Stimulated activated CD4-positive, alpha-beta T cell treated with anti-CD3 and anti-CD28 coated beads, Interleukin-1b, Interleukin-23, amount 100 ng/mL, for 48 hours (primary cell): ENCODE results near the gene NEK2.
"Not testable (repeated sequence)": the region's sequence is repeated elsewhere in the genome, so short reads cannot be mapped to it uniquely, and the experiment has no call there.

Experiments used
- DNase-seq: peaks from one replicate; pipeline ENCODE4 v3.0.0-alpha.2; 2020

NEK2 gene

DNA sequence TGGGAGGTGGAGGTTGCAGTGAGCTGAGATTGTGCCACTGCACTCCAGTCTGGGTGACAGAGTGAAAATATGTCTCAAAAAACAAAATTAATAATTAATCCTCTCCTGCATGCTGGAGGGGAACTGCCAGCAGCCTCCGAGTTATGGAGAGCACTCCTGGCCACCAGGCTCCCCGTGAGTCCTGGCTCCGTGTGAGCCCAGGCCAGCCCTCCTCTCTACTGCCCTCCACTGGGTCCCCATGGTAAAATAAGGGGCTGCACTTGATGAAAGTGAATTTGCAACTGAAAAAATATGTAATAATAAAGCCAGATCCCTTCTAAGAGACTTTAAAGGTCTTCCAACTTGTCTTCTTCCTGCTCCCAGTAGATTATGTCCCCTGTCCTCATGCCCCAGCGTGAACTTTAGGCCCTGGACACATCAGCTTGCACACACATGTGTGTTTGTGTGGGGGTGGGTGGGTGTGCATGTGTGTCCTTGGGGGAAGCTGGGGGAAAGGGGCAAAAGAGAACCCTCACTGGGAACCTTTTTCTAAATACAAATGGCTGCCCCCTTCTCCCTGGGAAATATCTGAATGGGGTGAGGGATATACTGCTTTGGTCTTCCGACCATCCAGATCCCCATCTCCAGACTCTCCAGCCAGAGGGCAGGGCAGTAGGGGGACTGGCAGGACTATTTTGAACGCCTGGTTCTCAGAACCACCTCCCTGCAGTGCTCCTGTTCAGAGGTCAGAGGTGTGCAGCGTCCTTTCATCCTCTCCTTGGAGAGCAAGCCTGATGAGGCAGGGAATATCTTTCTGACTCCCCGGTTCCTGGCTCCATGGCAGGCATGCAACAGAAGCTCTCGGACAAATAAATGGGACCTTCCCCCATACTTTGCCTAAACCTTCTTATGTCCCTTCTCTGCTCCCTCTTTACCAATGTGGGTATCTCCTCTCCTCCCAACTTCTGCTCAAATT lies 26.2 kb downstream of the NEK2 start:
- DNase-seq = no peak

DNA sequence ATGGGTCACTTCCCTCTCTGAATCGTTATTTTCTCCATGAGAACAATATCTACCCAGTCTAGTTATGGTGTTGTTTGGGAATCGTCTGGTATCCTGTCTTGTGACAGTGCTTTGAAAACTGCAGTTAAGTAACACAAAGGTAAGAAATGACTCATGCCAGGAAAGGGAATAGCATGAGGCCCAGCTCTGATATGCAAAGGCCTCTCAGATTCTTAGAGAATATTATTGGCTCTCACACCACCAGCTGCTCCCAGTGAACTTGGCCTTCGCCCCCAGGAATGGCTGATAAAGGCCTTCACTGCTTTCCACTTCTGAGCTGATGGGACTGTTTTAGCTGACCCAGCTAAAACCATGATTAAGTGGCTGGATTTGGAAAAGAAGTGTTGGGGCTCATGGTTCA lies 27.1 kb downstream of the NEK2 start:
- DNase-seq = no peak

DNA sequence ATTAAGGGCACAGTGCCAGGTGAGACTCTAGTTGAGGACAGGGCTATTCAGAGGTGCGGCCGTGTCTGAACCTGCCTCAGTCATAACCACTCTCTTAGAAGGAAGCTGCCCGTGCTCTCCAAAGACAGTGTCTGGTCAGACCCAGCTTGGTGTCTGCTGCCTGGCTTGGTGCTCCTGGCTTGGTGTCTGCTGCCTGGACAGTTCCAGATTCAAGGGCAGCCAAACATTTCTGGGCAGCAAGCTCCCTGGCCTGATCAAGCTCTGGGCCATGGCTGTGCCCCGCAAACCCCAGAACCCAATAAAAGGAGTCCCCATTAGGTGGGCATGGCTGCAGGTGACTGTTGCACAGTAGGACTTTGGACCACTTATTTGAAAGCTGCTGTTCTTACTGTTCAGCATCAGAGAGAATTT lies 27.7 kb downstream of the NEK2 start:
- DNase-seq = no peak

DNA sequence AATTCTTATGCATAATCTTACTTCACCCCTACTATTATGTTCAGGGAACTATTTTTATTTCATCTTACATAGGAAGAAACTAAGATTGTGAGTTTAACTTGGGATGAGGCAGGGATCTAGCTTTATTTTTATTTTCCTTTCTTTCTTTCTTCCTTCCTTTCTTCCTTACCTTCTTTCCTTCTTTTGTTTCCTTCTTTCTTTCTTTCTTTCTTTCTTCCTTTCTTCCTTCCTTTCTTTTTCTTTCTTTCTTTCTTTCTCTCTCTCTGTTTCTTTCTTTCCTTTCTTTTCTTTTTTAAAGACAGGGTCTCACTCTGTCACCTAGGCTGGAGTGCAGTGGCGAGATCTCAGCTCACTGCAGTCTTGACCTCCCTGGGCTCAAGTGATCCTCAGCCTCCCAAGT lies 28.9 kb downstream of the NEK2 start:
- DNase-seq = no peak

DNA sequence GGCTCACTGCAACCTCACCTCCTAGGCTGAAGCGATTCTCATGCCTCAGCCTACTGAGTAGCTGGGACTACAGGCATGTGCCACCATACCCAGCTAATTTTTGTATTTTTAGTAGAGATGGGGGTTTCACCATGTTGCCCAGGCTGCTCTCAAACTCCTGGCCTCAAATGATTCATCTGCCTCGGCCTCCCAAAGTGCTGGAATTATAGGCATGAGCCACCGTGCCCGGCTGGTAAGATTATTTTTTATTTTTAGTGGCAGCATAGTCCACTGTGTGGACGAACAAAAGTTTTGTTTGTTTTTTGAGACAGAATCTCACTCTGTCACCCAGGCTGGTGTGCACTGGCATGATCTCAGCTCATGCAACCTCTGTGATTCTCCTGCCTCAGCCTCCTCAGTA lies 29.8 kb downstream of the NEK2 start:
- DNase-seq = not testable (repeated sequence)

DNA sequence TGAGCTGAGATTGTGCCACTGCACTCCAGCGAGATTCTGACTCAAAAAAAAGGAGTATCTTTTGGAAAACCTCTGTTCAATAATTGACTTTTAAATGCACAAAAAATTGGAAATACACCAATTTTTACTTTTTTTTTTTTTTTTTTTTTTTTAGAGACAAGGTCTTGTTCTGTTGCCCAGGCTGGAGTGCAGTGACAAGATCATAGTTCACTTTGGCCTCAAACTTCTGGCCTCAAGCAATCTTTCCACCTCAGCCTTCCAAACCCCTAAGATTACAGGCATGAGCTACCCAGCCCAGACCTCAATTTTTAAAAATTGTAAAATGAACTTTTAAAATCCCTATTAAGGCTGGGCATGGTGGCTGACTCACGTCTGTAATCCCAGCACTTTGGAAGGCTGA lies 30.8 kb downstream of the NEK2 start:
- no peak for DNase-seq

DNA sequence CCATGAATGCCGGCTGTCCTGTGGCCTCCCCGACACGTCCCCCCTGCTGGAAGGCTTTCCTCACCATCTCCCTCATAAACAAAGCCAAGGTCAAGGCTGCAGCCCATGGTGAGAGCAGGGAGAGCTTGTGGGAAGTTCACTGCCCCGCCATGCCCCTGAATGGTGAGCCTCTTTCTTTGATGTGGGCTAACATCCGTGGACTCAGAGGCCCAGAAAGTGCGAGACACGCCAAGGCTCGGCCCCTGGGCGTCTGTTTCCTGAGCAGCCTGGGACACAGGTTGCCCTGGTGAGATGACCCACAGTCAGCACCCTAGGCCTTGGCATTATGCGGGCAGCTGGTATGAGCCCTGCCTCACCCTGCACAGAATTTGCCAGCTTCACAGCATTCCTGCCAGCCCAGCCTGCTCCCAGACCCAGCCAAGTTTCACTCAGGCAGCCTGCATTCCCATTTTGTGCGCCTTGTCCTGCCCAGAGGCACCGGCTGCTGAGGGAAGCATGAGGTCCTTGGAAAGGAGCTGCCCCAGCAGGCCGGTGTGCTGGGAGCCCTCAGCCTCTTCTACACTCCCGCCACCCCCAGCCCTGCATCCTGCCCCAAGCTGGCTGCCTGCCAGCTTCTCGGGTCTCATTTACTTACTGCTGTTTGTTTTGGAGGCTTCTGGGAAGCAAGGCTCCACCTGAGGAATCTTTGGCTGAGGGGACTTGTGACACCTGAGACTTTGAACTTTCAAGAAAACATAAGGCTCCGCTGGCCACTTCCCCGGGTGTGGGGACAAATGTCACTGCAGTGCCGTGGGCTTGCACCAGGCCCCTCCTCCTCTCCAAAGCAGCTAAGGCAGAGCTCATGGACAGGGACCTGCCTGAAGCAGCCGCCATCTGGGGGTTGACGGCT lies 31.9 kb downstream of the NEK2 start:
- DNase-seq = no peak

DNA sequence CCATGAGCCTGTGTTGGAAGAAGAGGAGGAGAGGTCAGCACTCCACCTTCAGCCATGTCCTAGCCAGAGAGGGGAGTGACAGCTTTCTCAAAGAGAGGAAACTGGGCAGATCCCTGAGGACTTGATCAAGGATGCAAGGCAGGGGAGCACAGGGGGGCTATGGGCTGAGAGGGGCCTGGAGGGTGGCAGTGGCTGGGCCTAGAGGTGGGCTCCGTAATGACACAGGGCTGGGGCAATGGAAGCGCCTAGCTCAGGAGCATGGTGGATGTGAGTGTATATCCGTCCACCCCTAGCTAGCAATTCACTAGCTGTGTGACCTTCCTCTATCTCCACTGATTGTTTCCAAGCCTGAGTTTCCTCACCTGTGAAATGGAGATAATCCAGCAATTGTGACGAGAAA lies 32.6 kb downstream of the NEK2 start:
- no peak for DNase-seq

DNA sequence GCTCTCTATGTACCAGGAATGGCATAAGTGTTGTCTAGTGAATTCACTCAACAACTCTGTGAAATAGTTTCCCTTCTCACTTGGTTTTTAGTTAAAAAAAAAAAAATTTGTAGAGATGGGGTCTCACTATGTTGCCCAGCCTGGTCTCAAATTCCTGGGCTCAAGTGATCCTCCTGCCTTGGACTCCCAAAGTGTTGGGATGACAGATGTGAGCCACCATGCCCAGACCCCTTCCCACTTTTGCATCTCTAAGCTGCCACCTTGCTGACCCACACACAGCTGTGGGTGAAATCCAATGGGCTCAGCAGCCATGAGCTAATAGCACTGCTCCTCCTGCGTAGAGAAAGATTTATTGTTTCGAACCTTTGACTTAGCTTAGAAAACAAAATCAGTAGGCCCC lies 33.5 kb downstream of the NEK2 start:
- DNase-seq = no peak

DNA sequence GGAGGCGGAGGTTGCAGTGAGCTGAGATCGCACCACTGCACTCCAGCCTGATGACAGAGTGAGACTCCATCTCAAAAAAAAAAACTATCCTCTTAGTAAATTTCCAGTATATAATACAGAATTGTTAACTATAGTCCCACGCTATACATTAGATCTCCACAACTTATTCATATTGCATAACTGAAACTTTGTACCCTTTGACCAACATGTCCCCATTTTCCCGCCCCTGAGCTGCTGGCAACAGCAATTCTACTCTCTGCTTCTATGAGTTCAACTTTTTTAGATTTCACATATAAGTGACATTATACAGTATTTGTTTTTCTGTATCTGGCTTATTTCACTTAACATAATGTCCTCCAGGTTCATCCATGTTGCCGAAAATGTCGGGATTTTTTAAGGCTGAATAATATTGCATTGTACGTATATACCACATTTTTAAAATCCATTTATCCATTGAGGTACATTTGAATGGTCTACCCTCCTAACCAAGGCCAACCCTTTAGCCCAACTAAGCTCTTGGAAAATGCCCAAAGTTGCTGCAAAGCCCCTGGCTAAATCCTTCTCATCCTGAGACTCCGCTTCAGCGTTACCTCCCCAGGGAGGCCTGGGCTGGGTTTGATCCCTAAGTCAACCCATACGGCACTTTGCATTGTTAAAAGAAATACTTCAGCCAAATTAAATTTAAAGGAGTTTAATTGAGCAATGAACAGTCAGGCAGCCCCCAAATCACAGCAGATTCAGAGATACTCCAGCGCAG lies 34.2 kb downstream of the NEK2 start:
- DNase-seq = no peak

DNA sequence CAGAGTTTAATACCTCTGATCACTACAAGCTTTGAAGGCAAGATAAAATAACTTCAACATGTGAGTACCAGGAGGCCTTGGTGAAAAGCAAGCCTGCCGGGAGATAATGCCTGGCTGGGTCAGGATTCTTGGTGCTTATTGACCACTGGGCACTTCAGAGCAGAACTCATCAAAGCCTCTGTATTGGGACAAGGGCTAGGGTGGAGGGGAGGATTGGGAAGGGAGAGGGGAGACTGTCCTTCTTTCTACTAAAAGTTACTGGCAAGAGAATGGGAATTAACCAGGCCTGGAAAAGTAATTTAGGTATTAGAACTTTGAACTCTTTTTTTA lies 35.2 kb downstream of the NEK2 start:
- DNase-seq = no peak

DNA sequence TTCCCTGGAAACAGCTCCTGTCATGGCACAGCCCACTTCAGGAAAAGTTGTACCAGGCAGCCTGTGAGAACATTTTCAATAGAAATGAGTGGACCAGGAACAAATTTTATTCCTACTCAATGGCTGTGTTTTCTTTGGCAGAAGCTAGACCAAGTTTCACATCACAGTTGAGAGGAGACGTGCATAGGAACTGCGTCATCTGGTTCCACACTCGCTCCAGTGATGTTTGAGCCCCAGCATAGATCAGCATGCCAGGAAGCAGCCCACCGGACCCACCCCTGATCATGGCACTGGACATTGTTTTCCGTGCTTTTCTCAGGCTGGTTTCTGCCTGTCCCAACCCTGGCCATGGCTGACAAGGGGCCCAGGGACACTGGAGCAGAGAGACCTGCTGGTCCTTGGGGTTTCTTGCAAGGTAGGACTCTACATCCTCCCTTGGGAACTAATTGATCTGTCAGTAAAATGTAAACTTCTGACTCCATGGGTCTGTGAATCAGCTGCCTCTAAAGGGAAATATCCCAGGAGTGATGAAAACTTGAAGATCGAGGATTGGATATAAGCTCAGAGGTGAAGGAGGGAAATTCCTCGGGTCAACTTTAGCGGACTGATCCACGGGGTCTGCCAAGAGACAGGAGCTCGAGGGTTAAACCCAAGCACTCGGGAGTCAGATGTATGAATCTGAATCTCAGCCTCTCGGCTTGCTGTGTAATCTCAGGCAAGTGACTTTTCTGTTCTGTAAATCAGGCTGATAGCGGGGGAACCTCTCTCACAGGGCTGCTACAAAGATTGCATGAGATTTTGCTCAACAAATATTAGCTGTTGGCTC lies 35.7 kb downstream of the NEK2 start:
- DNase-seq = no peak

DNA sequence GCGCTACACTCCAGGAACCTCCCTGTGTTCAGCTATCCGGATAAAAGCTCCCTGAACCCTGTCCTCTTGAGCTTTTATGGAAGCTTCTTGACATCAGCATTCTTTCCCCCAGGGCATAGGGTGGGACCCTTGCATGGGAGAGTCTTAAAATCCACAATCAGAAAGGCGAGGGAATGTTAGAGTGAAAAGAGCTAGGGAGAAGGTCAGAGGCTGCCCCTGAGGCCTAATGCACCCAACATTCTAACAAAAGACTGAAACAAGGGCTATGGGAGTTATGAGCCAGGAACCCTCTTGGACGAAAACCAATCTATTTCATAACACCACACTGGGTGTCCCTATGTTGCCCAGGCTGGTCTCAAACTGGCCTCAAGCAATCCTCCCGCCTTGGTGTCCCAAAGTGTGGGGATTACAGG lies 36.7 kb downstream of the NEK2 start:
- no peak for DNase-seq

DNA sequence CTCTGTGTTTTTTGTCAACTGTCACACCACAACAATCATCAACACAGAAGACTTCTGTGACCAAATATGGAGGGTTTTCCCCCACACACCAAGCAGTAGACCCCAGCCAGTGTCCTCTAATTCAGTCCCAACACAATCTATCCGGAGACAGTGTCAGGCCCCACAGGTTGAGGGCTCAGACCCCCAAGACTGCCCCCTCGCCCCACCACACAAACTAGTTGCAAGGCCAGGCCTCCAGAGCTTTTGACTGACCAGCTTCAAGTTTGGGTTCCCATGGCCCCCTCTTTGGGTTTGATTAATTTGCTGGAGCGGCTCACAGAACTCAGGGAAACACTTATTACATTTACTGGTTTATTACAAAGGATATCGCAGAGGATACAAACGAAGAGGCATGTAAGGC lies 37.2 kb downstream of the NEK2 start:
- DNase-seq = no peak

DNA sequence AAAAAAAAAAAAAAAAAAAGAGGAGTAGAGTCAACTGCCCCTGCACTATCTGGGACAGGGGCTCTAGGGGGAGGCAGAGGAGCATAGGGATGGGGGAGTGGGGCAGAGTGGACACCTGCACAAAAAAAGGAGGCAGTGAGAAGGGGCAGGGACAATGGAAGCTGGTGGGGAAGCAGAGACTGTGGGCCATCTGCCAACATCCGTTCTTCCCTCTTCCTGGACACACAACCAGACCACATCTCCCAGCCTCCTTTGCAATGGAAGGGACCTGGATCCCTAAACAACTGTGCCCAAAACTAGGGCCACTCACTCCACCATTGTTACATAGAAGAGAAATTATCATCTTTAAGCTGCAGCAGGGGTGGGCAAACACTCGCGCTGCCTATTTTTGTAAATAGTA lies 38.4 kb downstream of the NEK2 start:
- DNase-seq = no peak

DNA sequence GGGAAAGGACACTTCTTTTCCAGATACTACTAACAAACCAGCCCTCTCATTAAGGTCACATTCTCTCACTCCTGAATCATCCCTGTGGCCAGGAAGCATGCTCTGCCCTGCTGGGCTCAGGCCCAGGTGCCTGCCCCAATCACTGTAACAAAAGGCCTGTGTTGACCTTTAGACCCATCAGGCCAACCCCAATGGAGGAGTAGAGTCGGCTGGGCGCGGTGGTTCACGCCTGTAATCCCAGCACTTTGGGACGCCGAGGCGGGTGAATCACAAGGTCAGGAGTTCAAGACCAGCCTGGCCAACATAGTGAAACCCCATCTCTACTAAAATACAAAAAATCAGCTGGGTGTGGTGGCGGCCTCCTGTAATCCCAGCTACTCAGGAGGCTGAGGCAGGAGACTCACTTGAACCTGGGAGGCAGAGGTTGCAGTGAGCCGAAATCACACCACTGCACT lies 38.8 kb downstream of the NEK2 start:
- DNase-seq = not testable (repeated sequence)

DNA sequence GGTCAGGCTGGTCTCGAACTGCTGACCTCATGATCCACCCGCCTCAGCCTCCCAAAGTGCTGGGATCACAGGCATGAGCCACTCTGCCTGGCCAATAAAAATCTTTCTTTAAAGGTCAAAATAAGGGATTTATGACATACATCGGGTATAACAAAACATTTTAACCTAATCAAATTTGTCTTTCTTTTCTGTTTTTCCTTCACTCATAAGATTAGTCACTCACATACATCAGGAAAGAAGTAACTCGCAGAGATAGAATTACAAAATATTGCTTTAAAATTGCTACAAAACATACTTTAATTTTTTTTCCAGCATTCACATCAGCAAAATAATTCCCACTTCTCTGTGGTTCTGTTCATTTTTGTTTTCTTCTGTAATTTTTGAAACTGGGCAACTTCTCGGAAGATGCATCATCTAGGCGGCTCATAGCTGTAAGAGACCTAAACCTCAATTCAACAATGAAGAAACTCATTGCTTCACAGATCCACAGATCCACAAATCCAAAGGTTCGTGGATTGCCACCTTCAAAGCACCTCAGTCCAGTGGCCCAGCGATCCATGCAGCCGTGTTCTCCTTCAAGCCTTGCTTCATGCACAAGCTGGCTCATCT lies 39.7 kb downstream of the NEK2 start:
- no peak for DNase-seq

DNA sequence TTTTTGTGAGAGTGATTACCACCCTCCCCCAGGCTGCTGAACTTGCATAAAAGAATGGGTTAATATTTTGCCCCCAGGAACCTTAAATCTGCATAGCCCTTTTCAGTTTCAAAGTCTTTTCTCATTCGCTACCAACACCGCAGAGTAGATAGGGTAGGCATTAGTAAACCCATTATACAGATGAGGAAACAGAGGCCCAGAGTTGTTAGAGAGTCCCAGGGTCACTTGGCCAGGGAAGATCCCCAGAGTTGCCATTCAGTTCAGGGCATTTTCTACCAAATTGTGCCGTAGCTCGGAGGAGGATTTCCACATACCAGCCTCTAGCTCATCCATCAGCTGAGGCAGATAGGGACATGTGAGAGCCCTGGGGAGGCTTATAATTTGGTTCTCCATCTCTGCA lies 40.5 kb downstream of the NEK2 start:
- DNase-seq = no peak

DNA sequence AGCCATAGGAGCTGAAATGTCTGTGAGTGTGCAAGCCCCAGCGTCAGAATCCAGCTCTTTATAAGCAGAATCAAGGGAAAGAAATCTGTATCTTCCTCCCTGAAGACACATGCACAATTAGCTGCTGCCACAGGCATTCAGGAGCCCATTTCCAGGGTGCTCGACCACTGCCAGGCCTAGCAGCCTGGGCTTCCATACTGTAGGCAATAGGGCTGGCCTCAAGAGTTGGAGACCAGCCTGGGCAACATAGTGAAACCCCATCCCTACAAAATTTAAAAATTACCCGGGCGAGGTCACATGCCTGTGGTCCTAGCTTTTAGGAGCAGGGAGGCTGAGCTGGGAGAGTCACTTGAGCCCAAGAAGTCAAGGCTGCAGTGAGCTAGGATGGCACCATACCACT lies 41.0 kb downstream of the NEK2 start:
- no peak for DNase-seq

DNA sequence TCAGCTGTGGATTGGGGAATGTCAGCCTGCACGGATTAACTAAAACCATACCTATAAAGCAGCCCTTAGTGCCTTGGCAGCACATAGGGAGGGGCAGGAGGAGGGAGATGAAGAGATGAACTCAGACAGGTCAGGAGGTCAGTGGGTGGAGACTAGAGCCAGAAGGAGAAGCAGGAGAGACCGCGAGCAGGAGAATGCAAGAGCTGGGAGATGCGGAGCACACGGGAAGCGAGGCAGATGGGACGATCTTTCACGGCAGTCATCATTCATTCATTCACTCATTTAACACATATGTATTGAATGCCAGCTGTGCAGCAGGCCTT lies 41.9 kb downstream of the NEK2 start:
- no peak for DNase-seq

DNA sequence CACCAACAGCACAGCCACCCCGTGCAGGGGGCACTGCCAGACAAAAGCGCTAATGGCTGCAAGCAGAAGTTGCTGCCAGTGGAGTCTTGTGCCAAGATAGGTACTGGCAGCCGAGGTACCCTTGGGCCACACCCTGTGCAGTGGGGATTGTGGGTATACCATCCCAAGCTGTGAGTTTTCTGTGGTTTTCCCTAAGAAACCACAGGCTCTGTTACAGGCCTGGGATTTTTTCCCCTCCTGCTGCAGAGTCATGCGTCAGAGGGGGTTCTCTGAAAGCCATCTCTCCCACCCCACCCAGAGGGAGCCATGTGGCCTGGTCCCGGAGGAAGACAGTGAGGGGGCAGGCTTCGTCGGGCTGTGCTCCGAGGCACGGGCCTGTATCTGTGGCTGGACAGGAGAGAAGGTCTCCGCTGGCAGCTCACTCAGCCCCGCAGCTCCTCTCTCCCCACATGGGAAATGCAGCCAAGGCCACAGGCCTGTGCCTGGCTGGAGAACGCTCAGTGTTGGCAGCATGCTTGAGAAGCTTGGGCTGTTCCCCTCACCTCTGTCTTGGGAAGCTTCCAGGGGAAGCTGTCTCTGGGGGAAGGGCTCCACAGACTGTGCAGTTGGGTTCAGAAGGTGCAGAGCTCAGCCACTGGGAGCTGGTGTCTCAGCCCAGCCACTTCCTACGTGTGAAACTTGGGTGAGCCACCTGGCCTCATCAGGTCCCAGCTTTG lies 42.5 kb downstream of the NEK2 start:
- DNase-seq = no peak
